GM21515 (cell line): ENCODE data around the gene CCM2L.
"Not testable (repeated sequence)": the region's sequence is repeated elsewhere in the genome, so short reads cannot be mapped to it uniquely, and the experiment has no call there.

Experiments used
- ATAC-seq: cut with Tn5 transposase; IDR thresholded peaks from one replicate; pipeline ENCODE4 v1.9.1; 2021; ENCODE audit not compliant: unreplicated experiment

CCM2L gene

GRCh38 chr20:32028647-32029372 lies 18.6 kb downstream of the CCM2L start:
- ATAC-seq: no peak

DNA sequence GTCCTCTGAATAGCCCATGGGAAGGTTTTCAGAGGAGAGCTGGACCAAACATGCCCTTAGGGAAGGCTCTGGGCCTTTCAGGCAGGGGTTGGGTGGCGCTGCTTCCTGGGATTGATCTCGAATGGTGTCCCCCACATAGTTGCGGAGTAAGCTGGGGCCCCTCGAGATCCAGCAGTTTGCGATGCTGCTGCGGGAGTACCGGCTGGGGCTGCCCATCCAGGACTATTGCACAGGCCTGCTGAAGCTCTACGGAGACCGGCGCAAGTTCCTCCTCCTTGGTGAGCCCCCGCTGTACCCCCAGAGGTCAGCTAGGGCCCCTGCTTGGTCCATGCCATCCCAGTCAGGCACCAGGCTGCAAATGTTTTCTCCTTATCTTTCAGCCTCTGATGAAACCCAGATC lies 19.3 kb downstream of the CCM2L start:
- no peak for ATAC-seq

- no peak for ATAC-seq
Measured at GRCh38 chr20:32031007-32031958, 21.0 kb downstream of the CCM2L start.

GRCh38 chr20:32033316-32033715 lies 23.1 kb downstream of the CCM2L start:
- ATAC-seq: no peak

GRCh38 chr20:32033721-32034120 lies 23.5 kb downstream of the CCM2L start:
- not testable (repeated sequence) for ATAC-seq

DNA sequence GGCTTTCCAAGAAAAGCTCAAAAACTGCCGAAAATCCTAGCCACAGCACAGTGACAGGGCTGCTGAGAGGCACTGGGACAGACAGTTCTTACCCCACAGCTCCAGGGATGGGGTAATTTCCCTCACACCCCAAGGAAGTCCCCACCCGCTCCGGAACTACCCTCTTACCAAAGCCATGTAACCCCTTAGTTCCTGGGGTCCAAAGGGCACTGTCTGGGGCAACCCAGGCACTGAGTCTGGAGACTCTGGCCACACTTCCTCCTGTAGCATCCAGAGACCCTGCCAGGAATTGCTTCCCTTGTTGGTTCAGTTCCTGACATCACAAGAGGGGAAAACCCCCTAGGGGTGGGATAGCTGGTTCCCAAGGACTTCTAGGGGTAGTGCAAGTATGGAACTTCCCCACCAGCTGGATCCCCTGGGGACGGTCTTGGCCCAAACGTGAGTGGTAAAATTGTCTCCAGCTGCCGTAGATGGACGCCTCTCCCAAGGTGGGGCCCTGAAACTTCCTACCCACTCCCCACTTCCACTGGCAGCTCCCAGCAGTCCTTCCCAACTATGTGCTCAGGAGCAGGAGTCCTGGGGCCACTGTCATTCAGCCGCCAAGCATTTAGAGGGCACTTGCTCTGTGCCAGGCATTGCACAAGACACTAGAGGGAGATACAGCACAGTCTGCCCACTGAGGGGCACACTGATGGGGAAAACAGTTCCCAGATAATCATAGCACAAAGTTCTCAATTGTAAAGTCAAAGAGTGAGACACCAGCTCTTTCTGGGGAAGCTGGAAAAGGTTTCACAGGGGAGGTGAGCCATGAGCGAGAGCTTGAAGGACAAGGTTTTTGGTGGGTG lies 24.6 kb downstream of the CCM2L start:
- ATAC-seq: no peak

DNA sequence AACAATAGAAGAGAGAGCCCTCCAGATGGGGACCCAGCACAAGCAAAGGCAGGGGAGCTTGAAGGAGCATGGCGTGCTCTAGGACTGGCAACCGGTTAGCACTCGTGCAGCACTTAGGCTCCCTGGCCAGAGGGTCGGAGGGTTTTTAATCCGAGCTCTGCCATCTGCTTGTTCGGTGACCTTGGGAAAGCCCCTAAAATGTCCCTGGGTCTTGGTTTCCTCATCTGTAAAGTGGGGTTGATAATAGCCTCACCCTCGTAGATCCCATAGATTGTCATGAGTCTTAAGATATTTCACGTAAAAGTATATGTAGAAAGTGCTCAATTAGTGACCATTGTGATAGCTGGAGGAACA lies 25.2 kb downstream of the CCM2L start:
- ATAC-seq: no peak

GRCh38 chr20:32036252-32036651 lies 26.0 kb downstream of the CCM2L start:
- ATAC-seq: no peak

- no peak for ATAC-seq
Measured at GRCh38 chr20:32036716-32037485, 26.7 kb downstream of the CCM2L start.

GRCh38 chr20:32037929-32038328 lies 27.7 kb downstream of the CCM2L start:
- ATAC-seq: no peak

GRCh38 chr20:32040142-32040953 lies 30.1 kb downstream of the CCM2L start:
- ATAC-seq: peak; percentile 78

DNA sequence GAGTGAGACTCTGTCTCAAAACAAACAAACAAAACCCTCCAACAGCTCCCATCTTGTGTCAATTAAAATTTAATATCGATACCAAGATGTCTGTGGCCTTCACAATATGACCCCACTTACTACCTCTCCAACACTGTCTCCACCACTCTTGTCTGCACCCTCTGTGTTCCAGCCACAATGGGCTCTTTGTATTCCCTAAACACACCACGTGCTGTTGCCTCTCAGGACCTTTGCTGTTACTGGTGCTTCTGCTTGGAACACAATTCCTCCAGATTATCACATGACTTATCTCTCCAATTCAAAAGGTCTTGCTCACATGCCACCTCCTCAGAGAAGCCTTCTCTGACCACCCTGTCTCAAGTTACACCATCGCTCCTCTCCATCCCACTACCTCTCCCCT lies 35.8 kb downstream of the CCM2L start:
- ATAC-seq: no peak

GRCh38 chr20:32050324-32050841 lies 40.1 kb downstream of the CCM2L start:
- no peak for ATAC-seq

DNA sequence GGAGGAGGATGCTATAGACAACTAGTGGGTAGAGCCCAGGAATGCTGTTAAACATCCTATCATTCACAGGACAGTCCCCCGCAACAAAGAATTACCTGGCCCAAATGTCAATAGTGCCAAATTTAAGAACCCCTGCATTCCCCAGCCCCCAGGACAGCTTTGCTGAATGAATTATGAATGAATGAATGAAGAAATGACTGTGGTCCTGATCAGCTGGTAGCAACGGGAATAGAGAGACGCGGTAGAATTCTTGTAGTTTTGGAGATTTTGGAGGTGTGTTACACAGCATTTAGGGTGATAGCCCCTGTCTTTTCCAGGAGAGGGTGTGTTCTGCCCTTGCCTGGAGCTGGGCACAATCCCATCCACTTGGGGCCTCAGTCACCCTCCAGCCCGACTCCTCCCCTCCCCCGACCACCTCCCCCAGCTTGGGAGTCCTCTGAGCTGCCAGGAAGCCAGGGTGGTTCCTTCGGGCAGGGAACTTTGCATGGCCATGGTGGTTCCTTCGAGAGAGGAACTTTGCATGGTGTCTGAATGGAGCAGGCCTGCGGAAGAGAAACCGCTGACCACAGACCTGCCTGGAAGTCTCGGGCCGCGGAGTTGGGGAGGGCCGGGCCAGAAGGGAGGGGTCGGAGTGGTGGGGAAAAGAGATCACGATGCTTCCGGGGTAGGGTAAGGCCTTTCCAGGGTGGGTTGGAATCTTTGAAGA lies 40.8 kb downstream of the CCM2L start:
- no peak for ATAC-seq

- no peak for ATAC-seq
Measured at GRCh38 chr20:32051720-32052089, 41.5 kb downstream of the CCM2L start.

GRCh38 chr20:32052090-32052777 lies 42.0 kb downstream of the CCM2L start, which contains the start of gene HCK:
HCK (plus strand) TSS chr20:32052242.
- ATAC-seq: no peak

GRCh38 chr20:32052778-32053362 lies 42.6 kb downstream of the CCM2L start:
- ATAC-seq: no peak

GRCh38 chr20:32053648-32054047 lies 43.4 kb downstream of the CCM2L start:
- no peak for ATAC-seq
